ENCODE results near the gene SPOP. TPM values are rescaled to one million over a fixed set of nuclear protein-coding genes. Genes with fewer than 3 reads are reported as not detected.

Gene SPOP
- polyA plus RNA-seq, 6 donors from 2014 or later = 78.4 to 131 (median 95.3) TPM

GRCh38 chr17:49613182-49613800 is 64.6 kb downstream of the SPOP start:
- Mint-ChIP-seq H3K4me1 (peaks cover 0 to 2% (median 0%) of the 10 kb centered on the region in 3 donors), H3K27ac (no peak overlapping the region), H3K27me3 (no peaks in the 10 kb centered on the region), H3K4me3 (no peak overlapping the region), H3K36me3 (peaks cover 17 to 29% of the 10 kb centered on the region in 2 donors), H3K9me3 (no peaks in the 10 kb centered on the region)
- DNase-seq = no peak
- no peak for ATAC-seq (ENCODE audit: low read depth in 2 of 2)

GRCh38 chr17:49612726-49613125 is 65.2 kb downstream of the SPOP start:
- Mint-ChIP-seq H3K4me1 (peaks cover 0 to 2% (median 0%) of the 10 kb centered on the region in 3 donors), H3K4me3 (peak overlapping the region in 1 of 8 donors; percentile 15), H3K27me3 (no peaks in the 10 kb centered on the region), H3K27ac (peak overlapping the region in 1 of 6 donors; percentile 11), H3K9me3 (no peaks in the 10 kb centered on the region), H3K36me3 (peaks cover 17 to 29% of the 10 kb centered on the region in 2 donors)
- DNase-seq (no peak), ATAC-seq (ENCODE audit: low read depth in 2 of 2) (no peak)

GRCh38 chr17:49610883-49611584 is 66.9 kb downstream of the SPOP start:
- H3K27ac Mint-ChIP-seq = peak overlapping the region in 2 of 6 donors; percentile 38 to 58
- no peak for ATAC-seq (ENCODE audit: low read depth in 2 of 2)
- H3K9me3 Mint-ChIP-seq = no peaks in the 10 kb centered on the region
- no peak overlapping the region for H3K4me3 Mint-ChIP-seq
- peaks cover 17 to 19% of the 10 kb centered on the region in 2 donors for H3K36me3 Mint-ChIP-seq
- no peaks in the 10 kb centered on the region for H3K27me3 Mint-ChIP-seq
- no peaks in the 10 kb centered on the region for H3K4me1 Mint-ChIP-seq
- DNase-seq = no peak

GRCh38 chr17:49604314-49604869 is 73.5 kb downstream of the SPOP start:
- Mint-ChIP-seq H3K36me3 (peaks cover 22 to 24% of the 10 kb centered on the region in 2 donors), H3K4me1 (peaks cover 0 to 4% (median 0%) of the 10 kb centered on the region in 3 donors), H3K9me3 (no peaks in the 10 kb centered on the region), H3K27ac (no peak overlapping the region), H3K27me3 (no peaks in the 10 kb centered on the region), H3K4me3 (no peak overlapping the region)
- DNase-seq (no peak), ATAC-seq (ENCODE audit: low read depth in 2 of 2) (no peak)

DNA sequence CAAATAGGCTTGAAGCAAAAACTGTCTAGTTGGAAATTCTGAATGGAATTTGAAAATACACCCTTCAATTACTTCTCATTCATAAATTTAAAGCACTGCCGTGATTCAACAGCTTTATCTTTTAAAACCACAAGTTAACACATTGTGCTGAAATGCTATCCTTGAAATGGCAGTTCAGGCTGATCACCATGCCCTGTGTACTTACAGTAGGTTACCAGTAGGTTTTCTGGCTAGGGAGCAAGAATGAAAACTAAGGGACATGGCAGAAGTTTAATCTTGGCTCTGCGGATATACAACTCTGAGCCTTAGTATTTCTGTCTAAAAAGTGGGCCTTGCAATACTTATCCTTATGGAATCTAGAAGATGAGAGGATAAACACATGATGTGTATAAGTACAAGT is 74.2 kb downstream of the SPOP start:
- H3K36me3 Mint-ChIP-seq = peaks cover 21 to 26% of the 10 kb centered on the region in 2 donors
- no peaks in the 10 kb centered on the region for H3K9me3 Mint-ChIP-seq
- peaks cover 0 to 4% (median 0%) of the 10 kb centered on the region in 3 donors for H3K4me1 Mint-ChIP-seq
- ATAC-seq (ENCODE audit: low read depth in 2 of 2) = no peak
- peak overlapping the region in 1 of 6 donors; percentile 20 for H3K27ac Mint-ChIP-seq
- no peak for DNase-seq
- no peaks in the 10 kb centered on the region for H3K27me3 Mint-ChIP-seq
- H3K4me3 Mint-ChIP-seq = no peak overlapping the region

GRCh38 chr17:49603238-49603637 is 74.7 kb downstream of the SPOP start:
- Mint-ChIP-seq H3K4me1 (peaks cover 0 to 4% (median 0%) of the 10 kb centered on the region in 3 donors), H3K27me3 (no peaks in the 10 kb centered on the region), H3K36me3 (peaks cover 21 to 26% of the 10 kb centered on the region in 2 donors), H3K27ac (peak overlapping the region in 3 of 6 donors; percentile 12 to 57 (median 32)), H3K9me3 (no peaks in the 10 kb centered on the region), H3K4me3 (no peak overlapping the region)
- DNase-seq (no peak), ATAC-seq (ENCODE audit: low read depth in 2 of 2) (no peak)

DNA sequence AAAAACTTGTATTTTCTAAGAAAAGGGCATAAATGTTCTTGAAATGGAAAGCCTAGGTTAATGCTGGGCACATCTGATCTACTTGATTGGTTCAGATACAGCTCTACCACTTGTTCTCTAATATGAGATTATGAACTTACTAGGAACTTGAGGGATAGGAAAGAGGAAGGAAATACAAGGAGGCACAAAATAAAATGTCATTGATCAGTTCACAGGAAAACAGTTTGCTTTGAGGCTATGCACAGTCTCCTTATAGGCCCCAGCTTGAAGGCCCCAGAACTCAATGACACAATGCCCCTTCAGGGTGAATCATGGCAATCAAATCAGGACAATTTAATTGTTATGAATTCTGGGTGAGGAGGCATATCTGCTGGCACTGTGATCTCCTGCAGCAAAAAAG is 75.1 kb downstream of the SPOP start:
- DNase-seq (no peak), ATAC-seq (ENCODE audit: low read depth in 2 of 2) (no peak)
- no peak overlapping the region for H3K4me3 Mint-ChIP-seq
- peaks cover 0 to 4% (median 0%) of the 10 kb centered on the region in 3 donors for H3K4me1 Mint-ChIP-seq
- H3K36me3 Mint-ChIP-seq = peaks cover 21 to 26% of the 10 kb centered on the region in 2 donors
- H3K9me3 Mint-ChIP-seq = no peaks in the 10 kb centered on the region
- peak overlapping the region in 3 of 6 donors; percentile 12 to 57 (median 32) for H3K27ac Mint-ChIP-seq
- H3K27me3 Mint-ChIP-seq = no peaks in the 10 kb centered on the region

GRCh38 chr17:49600949-49601348 is 76.9 kb downstream of the SPOP start:
- H3K4me3 Mint-ChIP-seq = no peak overlapping the region
- no peaks in the 10 kb centered on the region for H3K27me3 Mint-ChIP-seq
- peaks cover 31 to 39% of the 10 kb centered on the region in 2 donors for H3K36me3 Mint-ChIP-seq
- DNase-seq (no peak), ATAC-seq (ENCODE audit: low read depth in 2 of 2) (no peak)
- H3K9me3 Mint-ChIP-seq = no peaks in the 10 kb centered on the region
- no peak overlapping the region for H3K27ac Mint-ChIP-seq
- peaks cover 0 to 4% (median 0%) of the 10 kb centered on the region in 3 donors for H3K4me1 Mint-ChIP-seq

DNA sequence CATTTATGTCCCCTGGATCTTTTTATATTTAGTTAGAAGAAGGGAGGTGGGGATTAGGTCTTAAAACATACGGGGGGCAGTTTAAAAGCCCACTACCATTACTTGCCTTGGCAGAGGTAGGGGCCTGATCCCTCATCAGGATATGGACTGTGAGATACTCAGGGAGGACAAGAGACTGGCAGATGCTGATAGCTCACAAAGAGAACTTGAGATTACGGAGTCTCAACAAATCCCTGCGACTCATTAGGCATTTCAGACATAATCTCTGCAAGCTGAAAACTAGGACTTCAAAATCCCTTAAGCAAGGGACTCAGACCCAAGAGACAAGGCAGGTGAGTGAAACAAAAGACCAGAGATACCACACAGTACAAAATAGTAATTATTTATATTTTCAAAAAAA is 79.0 kb downstream of the SPOP start:
- Mint-ChIP-seq H3K4me1 (peaks cover 0 to 4% (median 0%) of the 10 kb centered on the region in 3 donors), H3K36me3 (peaks cover 31 to 39% of the 10 kb centered on the region in 2 donors)

DNA sequence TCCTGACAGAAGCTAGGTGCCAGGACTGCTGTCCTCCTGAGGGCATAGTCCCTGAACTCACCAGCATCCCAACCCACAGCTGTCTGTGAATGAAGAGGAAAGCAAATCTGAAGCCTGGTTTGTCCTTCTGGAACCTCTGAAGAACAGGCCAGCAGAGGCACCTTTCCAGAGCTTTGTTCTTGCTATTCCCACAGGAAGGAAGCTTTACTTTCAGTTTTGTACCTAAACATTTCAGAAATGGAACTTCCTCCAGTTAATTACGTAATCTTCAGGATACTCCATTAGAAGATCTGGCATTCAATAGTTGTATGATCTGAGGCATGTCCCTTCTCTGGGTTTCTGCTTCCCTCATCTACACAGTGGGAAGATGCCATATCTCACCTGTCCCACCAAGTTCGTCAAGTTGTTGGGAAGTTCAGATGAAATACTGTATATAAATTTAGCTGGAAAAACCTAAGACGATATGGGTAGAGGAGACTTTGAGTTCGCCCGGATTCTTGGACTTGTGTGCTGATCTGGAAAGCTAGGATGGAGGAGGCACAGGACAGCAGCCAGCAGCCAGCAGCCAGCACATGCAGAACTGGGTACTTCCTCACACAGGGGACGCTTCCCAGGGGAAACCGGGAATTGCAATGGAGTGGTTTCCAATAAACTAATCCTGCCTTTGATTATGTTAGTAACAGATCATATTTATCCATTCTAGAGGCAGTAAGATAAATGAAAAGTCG is 79.8 kb downstream of the SPOP start:
- Mint-ChIP-seq H3K4me1 (peaks cover 0 to 4% (median 0%) of the 10 kb centered on the region in 3 donors), H3K36me3 (peaks cover 31 to 39% of the 10 kb centered on the region in 2 donors), H3K27me3 (no peaks in the 10 kb centered on the region), H3K27ac (peak overlapping the region in 1 of 6 donors; percentile 52), H3K4me3 (no peak overlapping the region), H3K9me3 (no peaks in the 10 kb centered on the region)
- DNase-seq = no peak
- ATAC-seq (ENCODE audit: low read depth in 2 of 2) = no peak

More for the DNA sequence above, 79.0 kb downstream of the SPOP start:
- Mint-ChIP-seq H3K4me3 (no peak overlapping the region), H3K9me3 (no peaks in the 10 kb centered on the region), H3K27me3 (no peaks in the 10 kb centered on the region), H3K27ac (peak overlapping the region in 2 of 6 donors; percentile 58 to 81)
- ATAC-seq (ENCODE audit: low read depth in 2 of 2) (no peak), DNase-seq (no peak)

- Mint-ChIP-seq H3K36me3 (peaks cover 31 to 43% of the 10 kb centered on the region in 2 donors), H3K27ac (peak overlapping the region in 2 of 6 donors; percentile 49 to 56), H3K4me3 (no peak overlapping the region), H3K27me3 (no peaks in the 10 kb centered on the region), H3K4me1 (no peaks in the 10 kb centered on the region), H3K9me3 (no peaks in the 10 kb centered on the region)
- DNase-seq = no peak
- ATAC-seq (ENCODE audit: low read depth in 2 of 2) = no peak
Measured at GRCh38 chr17:49597436-49597835, 80.5 kb downstream of the SPOP start.

DNA sequence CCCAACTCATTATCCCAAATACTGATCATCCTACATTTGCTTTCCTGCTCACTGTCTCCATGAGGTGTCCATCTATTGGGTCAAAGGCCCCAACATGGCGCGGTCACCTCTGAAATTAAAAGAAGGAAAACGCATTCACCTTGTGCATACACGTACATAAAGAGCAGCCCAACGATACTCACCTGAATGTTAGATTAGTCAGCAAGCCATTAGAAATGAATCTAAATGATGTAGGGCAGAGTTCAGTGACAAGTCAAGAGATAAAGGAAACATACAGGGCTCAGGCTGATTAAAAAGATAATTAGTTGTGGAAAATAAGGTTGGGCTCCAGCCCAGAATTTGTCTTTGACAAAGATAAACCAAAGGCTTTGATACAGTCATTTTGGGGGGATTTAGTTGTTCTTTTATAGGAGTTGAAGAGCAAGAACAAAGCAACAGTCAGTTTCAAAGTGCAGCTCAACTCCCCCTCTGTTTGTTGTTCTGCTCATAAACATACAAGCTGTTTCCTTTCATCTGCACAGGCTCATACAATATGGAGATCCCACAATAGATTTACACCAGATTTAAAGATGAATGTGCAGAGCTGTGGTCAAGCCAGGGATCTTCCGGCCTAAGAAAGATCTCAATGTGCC is 81.2 kb downstream of the SPOP start:
- ATAC-seq (ENCODE audit: low read depth in 2 of 2) = no peak
- H3K9me3 Mint-ChIP-seq = no peaks in the 10 kb centered on the region
- H3K27ac Mint-ChIP-seq = peak overlapping the region in 2 of 6 donors; percentile 56 to 80
- peaks cover 32 to 47% of the 10 kb centered on the region in 2 donors for H3K36me3 Mint-ChIP-seq
- DNase-seq = no peak
- no peaks in the 10 kb centered on the region for H3K27me3 Mint-ChIP-seq
- no peak overlapping the region for H3K4me3 Mint-ChIP-seq
- peaks cover 0 to 5% (median 0%) of the 10 kb centered on the region in 3 donors for H3K4me1 Mint-ChIP-seq

DNA sequence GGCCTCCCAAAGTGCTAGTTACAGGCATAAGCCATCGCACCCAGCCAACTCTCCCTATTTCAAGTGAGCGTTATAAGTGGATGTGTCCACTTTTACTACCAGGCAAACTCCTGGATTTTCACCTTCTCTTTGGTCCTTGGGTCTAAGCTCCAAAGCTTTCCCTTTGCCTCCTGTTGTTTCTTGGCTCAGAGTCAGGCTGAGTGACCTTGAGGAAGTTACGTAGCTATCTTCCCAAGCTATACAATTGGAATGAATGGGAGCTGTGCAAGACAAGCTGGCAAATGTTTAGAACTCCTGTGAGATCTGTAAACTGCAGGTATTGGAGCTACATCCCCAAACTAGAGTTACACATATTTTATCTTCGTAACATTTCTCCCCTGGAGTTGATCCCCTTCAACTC is 81.9 kb downstream of the SPOP start:
- Mint-ChIP-seq H3K4me3 (no peak overlapping the region), H3K36me3 (peaks cover 29 to 47% of the 10 kb centered on the region in 2 donors), H3K9me3 (no peaks in the 10 kb centered on the region), H3K27ac (no peak overlapping the region), H3K27me3 (no peaks in the 10 kb centered on the region), H3K4me1 (peaks cover 0 to 6% (median 0%) of the 10 kb centered on the region in 3 donors)
- ATAC-seq (ENCODE audit: low read depth in 2 of 2) (no peak), DNase-seq (no peak)
